ENCODE data around the gene RNF217.

DNA sequence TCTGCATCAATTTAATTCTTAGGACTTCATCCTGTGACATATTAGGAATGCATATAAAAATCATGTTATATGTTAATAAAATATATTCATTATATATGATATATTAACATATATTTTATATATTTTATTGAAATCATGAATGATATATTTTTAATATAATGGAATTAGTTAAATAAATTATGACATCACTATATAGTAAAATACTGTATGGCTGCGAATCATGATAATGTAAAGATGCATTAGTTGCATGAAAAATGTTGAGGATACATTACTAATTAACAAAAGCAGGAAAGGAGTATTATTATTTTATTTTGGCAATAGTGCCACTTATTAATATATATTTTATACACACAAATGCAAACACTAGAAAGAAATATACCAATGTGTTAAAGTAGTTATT is 8.4 kb upstream of the RNF217 start:
- no peak for TF ChIP-seq GTF2F1 (IDR thresholded peaks at IDR 0.05; ENCODE audit: borderline replicate concordance, low read depth, low read length)
- TF ChIP-seq RAD21 (IDR thresholded peaks at IDR 0.05 in 1 of 2, conservative IDR thresholded peaks at IDR 0.05 in 1 of 2; ENCODE audit: low read depth in 2 of 2, low read length in 2 of 2) = no peak
- no peak for TF ChIP-seq POLR2A (IDR thresholded peaks at IDR 0.05; ENCODE audit: control extremely low read depth in 1 of 2, low read depth in 2 of 2, low read length in 2 of 2)
- TF ChIP-seq, protein P1, sequence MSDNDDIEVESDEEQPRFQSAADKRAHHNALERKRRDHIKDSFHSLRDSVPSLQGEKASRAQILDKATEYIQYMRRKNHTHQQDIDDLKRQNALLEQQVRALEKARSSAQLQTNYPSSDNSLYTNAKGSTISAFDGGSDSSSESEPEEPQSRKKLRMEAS (IDR thresholded peaks at IDR 0.05) = no peak
- no peak for TF ChIP-seq CEBPB (IDR thresholded peaks at IDR 0.05; ENCODE audit: low read depth, low read length)
- no peak for TF ChIP-seq CREB1 (IDR thresholded peaks at IDR 0.05)
- TF ChIP-seq RFX5 (IDR thresholded peaks at IDR 0.05; ENCODE audit: borderline replicate concordance, low read depth, low read length) = no peak
- TF ChIP-seq MAFK (IDR thresholded peaks at IDR 0.05; ENCODE audit: low read depth, low read length) = no peak

Data from H1 (cell line).